Mucosa of descending colon (tissue), 3 donors: ENCODE results near the gene HAUS8. TPM values are rescaled to one million over a fixed set of nuclear protein-coding genes. Genes with fewer than 3 reads are reported as not detected.

Experiments
- ATAC-seq: fragments of 200-7000 bp; cut with Tn5 transposase; one replicate; pipeline ENCODE4 v1.9.1; 2020; ENCODE audit warnings: mild to moderate bottlenecking, moderate library complexity
- DNase-seq, 3 donors: peaks; one replicate each; pipeline ENCODE4 v3.0.0-alpha.2; 2020
- H3K36me3 ChIP-seq: fragments of 200-600 bp; one replicate; pipeline ENCODE4 v1.8.0; 2021; ENCODE audit warnings: low read depth, mild to moderate bottlenecking
- H3K4me1 ChIP-seq: fragments of 200-600 bp; one replicate; pipeline ENCODE4 v1.8.0; 2021; ENCODE audit warnings: low read depth, mild to moderate bottlenecking
- H3K4me3 ChIP-seq: fragments of 200-600 bp; one replicate; pipeline ENCODE4 v1.8.0; 2021; ENCODE audit warnings: mild to moderate bottlenecking
- H3K9me3 ChIP-seq: fragments of 200-600 bp; one replicate; pipeline ENCODE4 v1.8.0; 2021; ENCODE audit warnings: mild to moderate bottlenecking
- intact Hi-C, 2 donors: fragments of 100-400 bp; cut with DNase I in 1 of 2; cut with micrococcal nuclease in 1 of 2; formaldehyde crosslinking; loops; one replicate each; pipeline versions ENCODE4 v1.11.0 to v1.11.1; 2022; cut with DNase I, micrococcal nuclease
- total RNA-seq, 3 donors: library from RNA; stranded (reverse); fragmentation: NEBNext Ultra II Directional in 2 of 3; extraction: Animal tissue kit (Norgen Biotek cat#: 25700) in 2 of 3; gene quantifications; one replicate each; pipeline versions ENCODE4 v1.2.1 to v1.2.4, GENCODE V29; 2021 to 2023
- TF ChIP-seq, protein P1 (sequence below): fragments of 200-600 bp; IDR thresholded peaks from one replicate; pipeline ENCODE4 v1.8.0; 2022; ENCODE audit warnings: antibody characterized with exemption, mild to moderate bottlenecking
- donor health status: DM: no; HTN: no; CAD: no; lungs with moderate emphysema.
- donor health status: DM: no; HTN: no; CAD: no.
- donor health status: DM: no; HTN: yes; CAD: no.

The HAUS8 gene
- total RNA-seq, 3 donors from 2014 or later: 12.2 to 16.6 (median 13.6) TPM

DNA sequence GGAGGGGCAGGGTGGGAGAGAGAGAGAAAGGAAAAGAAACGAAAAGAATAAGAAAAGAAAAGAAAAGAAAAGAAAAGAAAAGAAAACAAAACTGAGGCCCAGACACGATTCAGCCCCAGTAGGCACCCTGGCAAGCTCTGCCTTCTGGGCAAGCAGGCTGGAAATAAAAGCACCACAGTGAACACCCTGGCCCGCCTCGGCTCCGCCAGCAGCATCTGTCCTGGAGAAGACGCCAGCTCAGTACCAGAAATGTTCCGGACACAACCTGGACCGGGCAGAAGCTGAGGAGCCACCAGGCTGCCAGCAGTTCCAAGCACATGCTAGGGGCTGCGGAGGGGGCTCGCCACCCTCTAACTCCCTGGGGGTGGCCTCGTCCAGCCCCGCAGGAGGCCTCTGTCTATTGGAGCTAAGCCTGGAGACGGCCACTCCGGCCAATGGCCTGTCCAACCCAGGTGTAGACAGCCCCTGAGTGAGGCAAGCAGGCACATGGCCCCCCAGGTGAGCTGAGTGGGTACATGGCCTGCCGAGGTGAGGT lies 37.2 kb downstream of the HAUS8 start:
- Histone ChIP-seq H3K9me3 (no peaks in the 10 kb centered on the region), H3K36me3 (no peaks in the 10 kb centered on the region), H3K4me3 (no peak overlapping the region), H3K4me1 (peaks cover 13% of the 10 kb centered on the region)
- ATAC-seq: no peak
- intact Hi-C loops: no loop called here
- DNase-seq: no peak
- TF ChIP-seq, protein P1, sequence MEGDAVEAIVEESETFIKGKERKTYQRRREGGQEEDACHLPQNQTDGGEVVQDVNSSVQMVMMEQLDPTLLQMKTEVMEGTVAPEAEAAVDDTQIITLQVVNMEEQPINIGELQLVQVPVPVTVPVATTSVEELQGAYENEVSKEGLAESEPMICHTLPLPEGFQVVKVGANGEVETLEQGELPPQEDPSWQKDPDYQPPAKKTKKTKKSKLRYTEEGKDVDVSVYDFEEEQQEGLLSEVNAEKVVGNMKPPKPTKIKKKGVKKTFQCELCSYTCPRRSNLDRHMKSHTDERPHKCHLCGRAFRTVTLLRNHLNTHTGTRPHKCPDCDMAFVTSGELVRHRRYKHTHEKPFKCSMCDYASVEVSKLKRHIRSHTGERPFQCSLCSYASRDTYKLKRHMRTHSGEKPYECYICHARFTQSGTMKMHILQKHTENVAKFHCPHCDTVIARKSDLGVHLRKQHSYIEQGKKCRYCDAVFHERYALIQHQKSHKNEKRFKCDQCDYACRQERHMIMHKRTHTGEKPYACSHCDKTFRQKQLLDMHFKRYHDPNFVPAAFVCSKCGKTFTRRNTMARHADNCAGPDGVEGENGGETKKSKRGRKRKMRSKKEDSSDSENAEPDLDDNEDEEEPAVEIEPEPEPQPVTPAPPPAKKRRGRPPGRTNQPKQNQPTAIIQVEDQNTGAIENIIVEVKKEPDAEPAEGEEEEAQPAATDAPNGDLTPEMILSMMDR: no peak

DNA sequence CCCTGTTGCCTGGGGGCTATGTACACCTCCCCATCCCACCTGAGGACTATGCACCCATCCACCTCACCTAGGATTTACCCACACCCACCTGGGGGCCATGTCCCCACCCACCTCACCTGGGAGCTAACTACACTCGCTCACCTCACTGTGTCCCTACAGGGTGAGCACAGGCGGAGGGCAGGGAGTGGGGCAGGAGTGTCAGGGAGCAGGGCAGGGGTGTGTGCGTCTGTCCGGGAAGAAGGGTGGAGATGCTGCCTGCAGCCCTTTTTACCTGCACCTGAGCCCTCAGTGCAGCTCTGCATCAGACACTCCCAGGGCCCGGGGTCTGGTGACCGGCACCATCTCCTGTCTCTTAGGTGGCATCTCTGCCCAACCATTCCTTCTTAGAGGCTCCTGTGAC lies 38.1 kb downstream of the HAUS8 start:
- intact Hi-C loops: no loop called here
- ATAC-seq (no peak), DNase-seq (no peak)
- Histone ChIP-seq H3K4me1 (peaks cover 7% of the 10 kb centered on the region), H3K4me3 (no peak overlapping the region), H3K9me3 (no peaks in the 10 kb centered on the region), H3K36me3 (no peaks in the 10 kb centered on the region)
- TF ChIP-seq, protein P1: no peak

DNA sequence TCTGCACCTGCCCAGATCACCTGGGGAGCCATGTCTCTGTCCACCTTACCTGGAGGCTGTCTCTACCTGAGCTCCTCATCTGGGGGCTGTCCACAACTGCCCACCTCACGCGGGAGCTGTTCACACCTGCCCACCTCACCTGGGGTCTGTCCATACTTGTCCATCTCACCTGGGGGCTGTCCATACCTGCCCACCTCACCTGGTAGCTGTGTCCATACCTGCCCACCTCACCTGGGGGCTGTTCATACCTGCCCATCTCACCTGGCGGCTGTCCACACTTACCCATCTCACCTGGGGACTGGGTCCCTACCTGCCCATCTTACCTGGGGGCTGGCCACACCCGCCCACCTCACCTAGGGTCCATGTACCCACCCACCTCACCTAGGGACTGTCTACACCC lies 38.6 kb downstream of the HAUS8 start:
- Histone ChIP-seq H3K36me3 (no peaks in the 10 kb centered on the region), H3K4me3 (no peak overlapping the region), H3K9me3 (no peaks in the 10 kb centered on the region), H3K4me1 (peaks cover 1% of the 10 kb centered on the region)
- intact Hi-C loops: no loop called here
- TF ChIP-seq, protein P1: no peak
- DNase-seq (no peak), ATAC-seq (no peak)

DNA sequence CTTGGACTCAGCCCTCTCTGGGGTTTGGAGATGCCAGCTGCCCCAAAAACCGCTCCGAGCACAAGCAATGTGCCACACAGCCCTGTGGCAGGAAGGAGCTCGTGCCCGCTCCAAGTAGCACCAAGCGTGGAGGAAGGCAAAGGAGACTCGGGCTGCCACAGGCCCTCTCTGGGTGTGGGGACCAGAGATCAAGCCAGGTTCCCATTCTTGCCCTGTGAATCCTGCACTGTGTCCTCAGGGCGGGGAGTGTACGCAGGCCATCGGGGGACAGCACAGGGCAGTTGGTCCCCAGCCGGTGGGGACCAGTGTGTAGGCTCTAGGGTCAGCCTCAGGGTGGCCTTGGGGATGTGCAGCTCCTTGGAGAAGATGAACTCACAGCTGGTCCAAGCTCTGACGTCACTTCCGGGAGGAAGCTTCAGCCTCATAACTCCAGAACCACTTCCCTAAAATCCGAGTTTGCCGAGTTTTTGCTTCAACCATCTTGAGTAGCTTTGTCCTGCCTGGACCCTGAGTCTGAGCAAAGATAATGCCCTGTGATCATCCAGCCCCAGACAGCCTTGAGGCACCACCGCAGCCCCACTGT lies 39.3 kb downstream of the HAUS8 start:
- H3K36me3 ChIP-seq: no peaks in the 10 kb centered on the region
- H3K4me1 ChIP-seq: no peaks in the 10 kb centered on the region
- DNase-seq (peak in 1 of 3 donors; percentile 34), ATAC-seq (peak; percentile 10)
- H3K4me3 ChIP-seq: no peak overlapping the region
- no peaks in the 10 kb centered on the region for H3K9me3 ChIP-seq
- intact Hi-C loops: no loop called here
- TF ChIP-seq, protein P1: no peak

DNA sequence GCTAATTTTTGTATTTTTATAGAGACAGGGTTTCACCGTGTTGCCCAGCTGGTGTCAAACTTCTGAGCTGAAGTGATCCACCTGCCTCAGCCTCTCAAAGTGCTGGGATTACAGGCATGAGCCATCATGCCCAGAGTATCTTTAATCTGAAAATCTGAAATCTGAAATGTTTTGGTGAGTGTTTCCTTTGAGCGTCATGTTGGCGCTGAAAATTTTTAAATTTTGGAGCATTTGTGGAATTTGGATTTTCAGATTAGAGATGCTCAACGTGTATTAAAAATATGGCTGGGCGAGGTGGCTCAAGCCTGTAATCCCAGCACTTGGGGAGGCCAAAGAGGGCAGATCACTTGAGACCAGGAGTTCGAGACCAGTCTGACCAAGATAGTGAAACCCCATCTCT lies 43.5 kb downstream of the HAUS8 start:
- H3K4me1 ChIP-seq: no peaks in the 10 kb centered on the region
- no peak for ATAC-seq
- no peaks in the 10 kb centered on the region for H3K9me3 ChIP-seq
- no peak overlapping the region for H3K4me3 ChIP-seq
- intact Hi-C loops: no loop called here
- TF ChIP-seq, protein P1: no peak
- H3K36me3 ChIP-seq: no peaks in the 10 kb centered on the region
- no peak for DNase-seq

DNA sequence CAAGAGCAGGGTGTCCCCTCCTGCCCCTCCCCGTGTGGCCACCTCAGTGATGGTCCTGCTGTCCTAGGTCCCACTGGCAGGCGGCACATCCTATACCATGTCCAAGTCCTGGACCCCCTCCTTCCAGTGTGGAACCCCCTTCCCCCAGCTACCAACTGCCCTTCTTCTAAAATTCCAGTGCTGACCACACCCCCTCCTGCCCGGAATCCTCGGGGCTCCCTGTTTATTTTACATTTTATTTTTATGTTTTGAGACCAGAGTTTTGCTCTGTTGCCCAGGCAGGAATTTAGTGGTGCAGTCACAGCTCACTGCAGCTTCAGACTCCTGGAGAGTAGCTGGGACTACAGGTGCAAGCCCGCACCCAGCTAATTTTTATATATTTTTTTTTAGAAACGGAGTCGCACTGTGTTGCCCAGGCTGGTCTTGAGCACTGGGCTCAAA lies 47.7 kb downstream of the HAUS8 start:
- DNase-seq (no peak), ATAC-seq (no peak)
- TF ChIP-seq, protein P1: no peak
- Histone ChIP-seq H3K36me3 (no peaks in the 10 kb centered on the region), H3K4me1 (no peaks in the 10 kb centered on the region), H3K4me3 (no peak overlapping the region), H3K9me3 (peaks cover 4% of the 10 kb centered on the region)
- intact Hi-C loops: no loop called here
